NCI-H345 (cell line): Measurements from ENCODE around the gene FAF2.
A peak's percentile ranks its signal among the peaks of the same experiment; 100 is the strongest.
"Not testable (repeated sequence)": the region's sequence is repeated elsewhere in the genome, so short reads cannot be mapped to it uniquely, and the experiment has no call there.

Experiments used
- DNase-seq: peaks from one replicate; lab custom pipeline; 2025; lab: John Stamatoyannopoulos, UW

Gene FAF2

DNA sequence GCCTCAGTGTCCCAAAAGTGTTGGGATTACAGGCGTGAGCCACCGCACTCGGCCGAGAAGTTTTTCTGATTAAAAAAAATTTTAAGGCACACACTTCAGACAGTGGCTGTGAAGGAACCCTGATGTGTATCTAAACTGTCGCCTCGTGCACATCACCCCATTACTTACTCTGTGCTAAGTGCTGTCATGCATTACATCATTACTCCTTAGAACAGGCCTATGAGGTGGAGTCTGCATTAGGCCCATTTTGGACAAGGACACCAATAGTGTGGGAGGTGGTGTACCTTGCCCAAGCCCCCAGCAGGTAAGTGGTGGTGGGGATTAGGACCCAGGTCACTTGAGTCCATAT lies 97.2 kb downstream of the FAF2 start:
- DNase-seq = no peak

DNA sequence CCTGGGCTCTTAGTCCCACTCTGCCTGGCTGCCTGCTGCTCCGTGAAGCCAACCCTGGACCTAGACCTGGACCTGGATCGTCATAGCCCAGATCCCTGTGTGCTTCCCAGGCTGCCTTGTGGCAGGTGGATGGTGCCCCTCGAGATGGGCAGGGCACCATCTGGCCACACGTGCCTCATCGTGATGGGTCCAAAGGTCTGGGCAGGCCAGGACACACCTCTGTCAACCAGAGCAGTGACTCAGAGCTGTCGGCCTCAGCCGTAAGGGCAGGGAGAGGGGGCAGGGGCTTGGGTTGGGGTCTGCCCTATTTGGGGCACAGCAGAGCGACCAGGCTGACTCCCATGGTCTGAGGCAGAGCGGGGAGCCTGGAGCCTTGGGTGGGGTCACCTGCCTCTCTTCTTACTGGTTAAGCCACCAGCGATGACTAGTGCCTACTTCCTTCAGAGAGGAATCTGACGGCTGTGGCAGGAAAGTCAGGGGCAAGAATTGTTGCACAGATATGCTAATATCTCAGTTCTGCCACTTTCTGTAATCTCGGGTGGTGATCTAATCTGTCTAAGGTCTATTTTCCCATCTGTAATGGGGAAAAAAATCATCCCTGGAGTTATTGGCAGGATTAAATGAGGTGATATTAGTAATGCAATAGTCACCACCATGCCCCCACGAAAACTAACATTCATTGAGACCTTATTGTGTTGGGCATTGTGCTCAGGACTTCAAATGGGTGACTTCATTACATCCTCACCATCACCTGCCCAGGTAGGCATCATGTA lies 97.7 kb downstream of the FAF2 start:
- no peak for DNase-seq

DNA sequence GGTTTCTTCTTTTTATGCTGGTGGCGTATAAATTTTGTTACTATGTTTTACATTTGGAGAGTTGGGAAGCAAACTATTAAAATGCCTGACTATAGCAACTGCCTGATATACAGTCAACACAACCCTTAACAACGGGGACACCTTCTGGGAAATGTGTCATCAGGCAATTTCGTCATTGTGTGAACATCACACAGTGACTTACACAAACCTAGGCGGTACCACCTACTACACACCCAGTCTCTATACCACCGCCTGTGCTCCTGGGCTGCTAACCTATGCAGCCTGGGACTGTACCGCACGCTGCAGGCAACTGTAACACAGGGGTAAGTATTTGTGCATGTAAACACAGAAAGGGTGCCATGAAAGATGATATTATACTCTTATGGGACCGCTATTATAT lies 99.6 kb downstream of the FAF2 start:
- no peak for DNase-seq

DNA sequence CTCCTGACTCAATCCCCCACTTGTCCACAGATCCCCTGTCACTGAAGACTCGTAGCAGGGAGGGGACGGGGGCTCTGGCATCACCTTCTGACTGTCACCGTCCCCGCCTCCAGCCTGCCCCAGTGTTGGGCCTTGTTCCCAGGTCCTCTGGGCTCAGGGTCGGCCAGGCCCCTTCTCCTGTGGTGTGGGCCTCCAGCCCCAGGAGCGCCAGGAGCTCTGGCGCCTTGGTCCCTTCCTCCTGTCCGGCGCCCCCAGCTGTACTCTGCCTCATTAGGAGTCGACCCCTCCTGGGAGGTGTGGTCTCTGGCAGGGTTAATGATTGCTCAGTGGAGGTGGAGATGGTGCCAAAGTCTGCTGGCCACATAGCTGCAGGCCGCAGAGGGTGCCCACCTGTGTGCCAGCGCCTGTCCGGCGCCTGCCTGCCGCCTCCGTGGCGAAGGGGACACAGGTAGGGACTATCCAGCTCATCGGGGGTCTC lies 100.8 kb downstream of the FAF2 start, which contains the start of gene CDHR2:
CDHR2 (plus strand) TSS at position 376 of the 478 bp plus-strand sequence. CDS start 16,011 bp downstream, outside the sequence.
- no peak for DNase-seq

DNA sequence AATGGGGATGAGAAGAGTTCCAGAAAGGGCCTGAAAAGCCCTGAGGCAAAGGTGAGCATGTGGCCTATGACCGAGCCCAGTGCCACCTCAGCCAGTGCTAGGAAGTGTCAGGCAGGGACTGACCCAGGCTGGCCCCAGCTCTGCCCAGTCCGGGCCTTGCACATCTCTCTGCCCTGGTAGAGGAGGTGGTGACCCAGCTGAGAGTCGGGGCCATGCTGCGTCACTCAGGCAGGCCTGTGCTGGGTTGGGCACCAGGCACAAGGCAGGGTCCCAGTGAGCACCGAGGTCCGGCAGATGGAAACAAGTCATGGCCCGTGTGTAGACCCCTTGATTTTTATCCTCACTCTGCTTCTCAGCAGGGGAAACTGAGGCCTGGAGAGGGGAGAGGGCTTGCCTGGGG lies 101.7 kb downstream of the FAF2 start:
- DNase-seq = no peak

DNA sequence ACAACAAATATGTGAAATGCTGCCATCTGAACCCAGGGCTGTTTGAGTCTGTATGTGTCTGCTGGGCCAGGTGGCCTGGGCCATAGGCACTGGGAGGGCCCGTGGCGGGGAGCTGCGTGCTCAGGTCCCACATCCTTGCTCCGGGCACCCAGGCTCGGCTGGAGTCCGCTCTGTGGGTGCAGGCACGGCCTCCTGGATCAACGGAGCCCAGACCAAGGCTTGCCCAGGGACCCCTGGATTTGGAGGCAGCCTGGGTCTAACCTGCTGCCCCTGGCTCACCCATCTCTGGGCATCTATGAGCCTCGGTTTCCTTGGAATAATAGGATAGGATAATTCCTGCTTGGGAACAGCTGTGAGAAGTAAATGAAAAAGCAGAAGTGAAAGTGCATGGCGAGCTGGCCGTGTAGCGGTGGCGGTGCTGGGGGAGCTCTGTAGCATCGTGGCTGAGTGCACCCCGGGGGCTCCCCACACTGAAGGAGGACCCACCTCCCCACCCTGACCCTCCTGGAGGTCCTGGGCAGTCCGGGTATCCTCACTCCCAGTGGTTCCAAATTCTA lies 102.2 kb downstream of the FAF2 start:
- no peak for DNase-seq

DNA sequence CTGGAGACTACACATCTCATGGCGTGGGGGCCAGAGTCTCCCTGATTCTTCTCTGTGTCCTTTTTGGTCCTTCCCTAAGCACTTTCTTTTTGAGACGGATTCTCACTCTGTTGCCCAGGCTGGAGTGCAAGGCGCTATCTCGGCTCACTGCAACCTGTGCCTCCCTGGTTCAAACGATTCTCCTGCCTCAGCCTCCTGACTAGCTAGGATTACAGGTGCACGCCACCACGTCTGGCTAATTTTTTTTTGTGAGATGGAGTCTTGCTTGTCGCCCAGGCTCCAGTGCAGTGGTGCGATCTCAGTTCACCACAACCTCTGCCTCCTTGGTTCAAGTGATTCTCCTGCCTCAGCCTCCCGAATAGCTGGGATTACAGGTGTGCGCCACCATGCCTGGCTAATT lies 102.8 kb downstream of the FAF2 start:
- DNase-seq = not testable (repeated sequence)

DNA sequence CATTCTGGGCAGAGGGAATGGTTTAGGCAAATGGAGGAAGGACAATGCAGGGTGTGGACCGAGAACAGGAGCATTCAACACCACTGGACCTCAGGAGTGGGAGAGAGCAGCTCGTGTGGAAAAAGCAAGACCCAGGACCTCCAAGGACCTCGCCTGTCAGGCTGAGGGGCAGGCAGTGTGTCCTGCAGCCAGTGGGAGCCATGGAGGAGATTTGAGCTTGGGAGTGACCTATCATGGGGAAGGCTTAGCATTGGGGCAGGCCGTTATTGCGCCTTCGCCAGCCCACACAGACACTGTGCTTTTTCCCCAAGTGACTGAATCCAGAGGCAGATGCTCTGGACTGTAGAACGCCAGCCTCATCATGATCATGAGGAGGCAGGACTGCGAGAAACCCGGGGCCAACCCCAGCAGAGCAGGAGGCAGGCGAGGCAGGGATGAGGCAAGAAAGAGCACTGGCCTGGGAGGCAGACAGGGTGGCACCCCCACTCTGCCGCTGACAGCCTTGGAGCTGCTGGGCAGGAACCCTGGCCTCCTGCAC lies 104.2 kb downstream of the FAF2 start:
- DNase-seq = no peak

DNA sequence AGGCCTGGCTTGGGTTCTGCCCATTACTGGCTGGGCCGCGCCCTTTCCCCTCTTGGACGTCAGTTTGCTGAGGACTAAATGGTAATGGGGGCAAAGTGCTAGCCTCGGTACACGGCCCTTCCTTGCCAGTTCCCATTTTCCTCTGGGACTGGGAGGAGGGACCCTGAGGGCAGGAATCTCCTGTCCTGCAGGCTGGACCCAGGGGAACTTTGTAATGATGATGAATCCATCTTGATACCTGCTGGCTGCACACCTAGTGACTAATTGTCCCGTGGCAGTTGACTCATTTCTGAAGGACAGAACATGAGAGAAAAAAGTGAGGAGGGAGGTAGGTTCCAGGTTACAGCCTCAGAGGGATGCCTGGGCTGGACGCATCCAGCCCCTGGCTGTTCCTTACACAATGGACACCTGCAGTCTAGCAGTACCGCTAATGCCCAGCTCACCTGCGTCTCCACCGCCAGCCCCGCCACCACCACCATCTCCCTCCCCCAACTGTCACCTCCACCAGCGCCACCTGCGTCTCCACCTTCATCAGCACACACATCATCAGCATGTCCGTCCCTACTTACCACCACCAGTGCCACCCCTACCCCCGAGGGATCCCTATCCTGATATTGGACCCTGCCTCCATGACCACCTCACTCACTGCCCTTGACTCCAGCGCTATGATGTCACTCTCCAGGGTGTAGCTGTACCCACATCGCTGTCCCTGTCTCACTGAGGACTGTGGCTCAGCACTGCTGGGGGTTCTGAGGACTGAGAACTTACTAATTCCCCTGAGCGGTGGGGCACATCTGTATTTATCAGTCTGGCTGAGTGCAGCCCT lies 105.3 kb downstream of the FAF2 start:
- peak; percentile 29 for DNase-seq

DNA sequence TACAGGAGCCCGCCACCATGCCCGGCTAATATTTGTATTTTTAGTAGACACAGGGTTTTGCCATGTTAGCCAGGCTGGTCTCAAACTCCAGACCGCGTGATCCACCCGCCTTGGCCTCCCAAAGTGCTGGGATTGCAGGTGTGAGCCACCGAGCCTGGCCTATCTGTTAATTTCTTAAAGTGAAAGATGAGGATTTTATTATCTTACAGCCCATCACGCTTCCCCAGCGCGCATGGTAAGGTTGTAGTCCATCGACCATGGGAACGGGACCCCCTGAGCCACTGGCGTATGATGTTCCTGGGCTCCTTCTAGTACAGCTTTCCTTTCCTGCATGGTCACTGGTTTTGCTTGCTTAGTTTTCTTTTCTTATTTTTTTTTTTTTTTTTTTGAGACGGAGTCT lies 109.7 kb downstream of the FAF2 start:
- DNase-seq = no peak
